GM23248 (cell line): Measurements from ENCODE around the gene CPN2. TPM values are rescaled to one million over a fixed set of nuclear protein-coding genes. Genes with fewer than 3 reads are reported as not detected.

Experiments
- DNase-seq: peaks from one replicate; pipeline ENCODE4 v3.0.0-alpha.2; 2015
- H2AFZ ChIP-seq: fragments of 200-600 bp; sonication (generic); 2 replicates; pipeline ENCODE4 v1.6.1; 2016; ENCODE audit warnings: antibody characterized with exemption
- H3F3A ChIP-seq: fragments of 200-600 bp; sonication (generic); 2 replicates; pipeline ENCODE4 v1.6.1; 2016; ENCODE audit warnings: mild to moderate bottlenecking, antibody characterized with exemption, mixed run types; ENCODE audit not compliant: insufficient read depth
- H3K27ac ChIP-seq: fragments of 200-600 bp; sonication (generic); 2 replicates; pipeline ENCODE4 v1.5.1; 2016; ENCODE audit warnings: mild to moderate bottlenecking
- H3K27me3 ChIP-seq: fragments of 200-600 bp; sonication (generic); replicated peaks from 2 replicates; pipeline ENCODE4 v1.6.1; 2016; ENCODE audit warnings: mild to moderate bottlenecking; ENCODE audit not compliant: insufficient read depth
- H3K36me3 ChIP-seq: fragments of 200-600 bp; sonication (generic); 2 replicates; pipeline ENCODE4 v1.6.1; 2016; ENCODE audit warnings: low read depth, mild to moderate bottlenecking
- H3K4me1 ChIP-seq: fragments of 200-600 bp; sonication (generic); 2 replicates; pipeline ENCODE4 v1.6.1; 2016; ENCODE audit warnings: mild to moderate bottlenecking; ENCODE audit not compliant: insufficient read depth
- H3K4me2 ChIP-seq: fragments of 200-600 bp; sonication (generic); one replicate; pipeline ENCODE4 v1.6.1; 2016; ENCODE audit warnings: mild to moderate bottlenecking; ENCODE audit not compliant: unreplicated experiment
- H3K4me3 ChIP-seq: fragments of 200-600 bp; sonication (generic); 2 replicates; pipeline ENCODE4 v1.5.1; 2016; ENCODE audit warnings: mild to moderate bottlenecking
- H3K79me2 ChIP-seq: fragments of 200-600 bp; sonication (generic); 2 replicates; pipeline ENCODE4 v1.6.1; 2016; ENCODE audit warnings: mild to moderate bottlenecking; ENCODE audit not compliant: insufficient read depth
- H3K9ac ChIP-seq: fragments of 200-600 bp; sonication (generic); 2 replicates; pipeline ENCODE4 v1.6.1; 2016; ENCODE audit warnings: mild to moderate bottlenecking
- H3K9me2 ChIP-seq: fragments of 200-600 bp; sonication (generic); 2 replicates; pipeline ENCODE4 v1.6.1; 2016; ENCODE audit warnings: mixed run types, mild to moderate bottlenecking, moderate library complexity; ENCODE audit not compliant: insufficient read depth
- H3K9me3 ChIP-seq: fragments of 200-600 bp; sonication (generic); one replicate; pipeline ENCODE4 v1.6.1; 2017; ENCODE audit warnings: low read depth
- H4K20me1 ChIP-seq: fragments of 200-600 bp; sonication (generic); 2 replicates; pipeline ENCODE4 v1.6.0; 2016; ENCODE audit not compliant: insufficient read depth
- EZH2 ChIP-seq: fragments of 200-600 bp; sonication (generic); IDR thresholded peaks from 2 replicates; pipeline ENCODE4 v1.6.1; 2018; ENCODE audit warnings: antibody characterized with exemption, mild to moderate bottlenecking; ENCODE audit not compliant: insufficient read depth, poor library complexity, severe bottlenecking
- EZH2phosphoT487 ChIP-seq: fragments of 200-600 bp; sonication (generic); IDR thresholded peaks from 2 replicates; pipeline ENCODE4 v1.6.1; 2018; ENCODE audit warnings: antibody characterized with exemption, moderate library complexity, mild to moderate bottlenecking, low read depth; ENCODE audit not compliant: insufficient read depth
- WGBS, 2 experiments: methylation state at CpG; one replicate each; pipeline ENCODE4 v1.1.6; 2015 to 2017; ENCODE audit warnings: low lambda C conversion rate in 2 of 2, low coverage in 1 of 2; ENCODE audit errors: missing lambda C conversion rate in 2 of 2; 5-methylcytosine and 5-hydroxymethylcytosine counted together
- in situ Hi-C: fragments of 300-500 bp; cut with MboI; formaldehyde crosslinking; loops from 2 replicates; pipeline ENCODE4 v1.15.0; 2020
- polyA plus RNA-seq: library from polyadenylated mRNA; unstranded; fragments of >200 nt; fragmentation: Nextera tagmentation; extraction: Ambion mirVana; gene quantifications from 2 replicates; pipeline ENCODE4 v1.2.1, GENCODE V29; 2016
- total RNA-seq: library from RNA; depleted of rRNA; stranded (reverse); fragments of >200 nt; shearing (Covaris generic); gene quantifications from 2 replicates; pipeline ENCODE4 v1.2.3, GENCODE V29; 2014

The CPN2 gene
- total and polyA plus RNA-seq, 2 experiments from 2014 or later: not detected

DNA sequence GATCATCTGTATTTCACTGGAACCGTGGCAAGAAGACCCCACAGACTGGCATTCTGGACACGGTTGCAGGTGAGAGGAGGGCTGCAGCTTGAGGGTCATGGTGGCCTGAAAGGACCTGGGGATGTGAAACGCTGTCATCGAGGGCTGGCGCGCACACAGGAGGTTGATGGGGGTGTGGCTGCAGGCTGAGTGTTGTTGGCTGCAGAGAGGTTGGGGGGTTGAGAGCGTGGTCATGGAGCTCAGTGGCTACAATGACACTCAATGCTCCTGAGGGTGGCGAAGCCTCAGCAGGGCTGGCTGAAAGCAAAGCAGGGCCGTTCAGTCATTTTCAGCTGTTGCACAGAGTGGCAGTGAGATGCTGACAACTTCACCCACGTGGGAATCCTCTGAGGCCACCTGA is 21.0 kb downstream of the CPN2 start:
- Histone ChIP-seq H3K27me3 (no peaks in the 10 kb centered on the region), H3K9me3 (no peaks in the 10 kb centered on the region), H2AFZ (no peak overlapping the region), H3K27ac (no peak overlapping the region), H3K36me3 (no peaks in the 10 kb centered on the region), H4K20me1 (no peaks in the 10 kb centered on the region), H3K79me2 (no peaks in the 10 kb centered on the region), H3K4me1 (peaks cover 15% of the 10 kb centered on the region), H3K9ac (no peak overlapping the region), H3K4me2 (no peak overlapping the region), H3F3A (peaks cover 23% of the 10 kb centered on the region; the same call in 1 of the 2 replicates), H3K4me3 (no peak overlapping the region), H3K9me2 (no peaks in the 10 kb centered on the region)
- WGBS, 2 experiments: 86 to 88% methylated on average over 10 of the region's 10 CpGs
- in situ Hi-C loops: loop anchor here (10.0 kb wide), 1 partner anchor 75 kb away; no protein-coding TSS in a partner anchor
- no peak for TF ChIP-seq EZH2
- TF ChIP-seq EZH2phosphoT487: no peak
- no peak for DNase-seq

DNA sequence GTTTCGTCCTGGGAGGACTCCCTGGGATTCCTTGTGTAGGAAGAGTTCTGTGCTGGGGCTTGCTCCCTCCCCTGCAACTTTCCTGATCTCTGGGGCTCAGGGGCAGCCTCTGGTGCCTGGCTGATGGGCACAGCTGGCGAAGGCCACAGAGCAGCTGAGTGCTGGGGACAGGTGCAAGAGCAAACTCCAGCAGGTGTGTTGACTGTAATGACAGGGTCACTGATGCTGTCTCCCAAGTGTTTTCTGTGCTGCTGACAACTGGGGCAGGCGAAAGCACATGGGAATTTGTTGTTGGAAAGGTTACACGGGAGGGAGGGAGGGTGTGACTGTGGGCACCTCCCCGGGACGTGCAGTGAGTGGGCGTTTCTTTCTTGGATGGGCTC is 21.6 kb downstream of the CPN2 start:
- 58 to 64% methylated on average over 7 of the region's 7 CpGs for WGBS, 2 experiments
- no peak for DNase-seq
- H3K4me2 ChIP-seq: no peak overlapping the region

DNA sequence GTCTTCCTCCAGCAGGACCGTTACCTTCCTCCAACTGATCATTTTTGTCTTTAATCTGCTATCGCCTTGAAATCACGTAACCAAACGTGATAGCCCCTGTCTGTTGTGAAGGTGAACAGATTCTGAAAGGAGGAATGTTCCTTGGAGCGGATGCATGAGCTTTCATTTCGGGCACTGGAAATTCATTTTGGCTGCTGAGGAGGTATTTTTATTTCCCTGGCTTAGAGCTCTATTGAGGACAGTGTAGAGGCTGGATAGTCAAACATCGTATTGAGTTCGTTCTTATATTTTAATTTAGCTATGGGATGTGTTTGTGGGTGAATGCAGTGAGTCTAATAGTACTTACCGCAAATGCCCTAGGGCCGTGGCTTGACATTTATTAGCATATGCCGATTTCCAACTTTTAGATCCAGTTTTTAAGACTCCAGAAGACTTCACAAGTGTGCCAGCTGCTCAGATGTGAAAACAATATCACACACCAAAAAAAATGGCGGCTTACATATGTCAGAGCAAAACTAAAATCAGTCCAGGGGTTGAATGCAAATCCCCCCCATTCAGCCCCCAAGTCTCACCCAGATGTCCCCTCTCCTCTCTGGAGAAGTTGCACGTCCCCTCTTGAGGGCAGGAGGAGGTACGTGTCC is 22.1 kb downstream of the CPN2 start:
- peaks cover 23% of the 10 kb centered on the region; the same call in 1 of the 2 replicates for H3F3A ChIP-seq
- TF ChIP-seq EZH2: no peak
- no peak for TF ChIP-seq EZH2phosphoT487
- H3K36me3 ChIP-seq: no peaks in the 10 kb centered on the region
- H3K27me3 ChIP-seq: no peaks in the 10 kb centered on the region
- H3K27ac ChIP-seq: no peak overlapping the region
- in situ Hi-C loops: no loop called here
- H3K9ac ChIP-seq: no peak overlapping the region
- no peaks in the 10 kb centered on the region for H3K79me2 ChIP-seq
- no peaks in the 10 kb centered on the region for H4K20me1 ChIP-seq
- no peaks in the 10 kb centered on the region for H3K9me2 ChIP-seq
- H2AFZ ChIP-seq: no peak overlapping the region
- no peak for DNase-seq
- peaks cover 16% of the 10 kb centered on the region for H3K4me1 ChIP-seq
- WGBS, 2 experiments: 50 to 51% methylated on average over 14 of the region's 14 CpGs
- no peak overlapping the region for H3K4me3 ChIP-seq
- H3K9me3 ChIP-seq: no peaks in the 10 kb centered on the region
- no peak overlapping the region for H3K4me2 ChIP-seq

More for the DNA sequence above, 21.6 kb downstream of the CPN2 start:
- TF ChIP-seq EZH2phosphoT487 (no peak), EZH2 (no peak)
- in situ Hi-C loops: no loop called here
- Histone ChIP-seq H3K9me2 (no peaks in the 10 kb centered on the region), H3K4me1 (peaks cover 15% of the 10 kb centered on the region), H2AFZ (no peak overlapping the region), H4K20me1 (no peaks in the 10 kb centered on the region), H3K27ac (no peak overlapping the region), H3F3A (peaks cover 23% of the 10 kb centered on the region; the same call in 1 of the 2 replicates), H3K79me2 (no peaks in the 10 kb centered on the region), H3K27me3 (no peaks in the 10 kb centered on the region), H3K36me3 (no peaks in the 10 kb centered on the region), H3K4me3 (no peak overlapping the region), H3K9ac (no peak overlapping the region), H3K9me3 (no peaks in the 10 kb centered on the region)

DNA sequence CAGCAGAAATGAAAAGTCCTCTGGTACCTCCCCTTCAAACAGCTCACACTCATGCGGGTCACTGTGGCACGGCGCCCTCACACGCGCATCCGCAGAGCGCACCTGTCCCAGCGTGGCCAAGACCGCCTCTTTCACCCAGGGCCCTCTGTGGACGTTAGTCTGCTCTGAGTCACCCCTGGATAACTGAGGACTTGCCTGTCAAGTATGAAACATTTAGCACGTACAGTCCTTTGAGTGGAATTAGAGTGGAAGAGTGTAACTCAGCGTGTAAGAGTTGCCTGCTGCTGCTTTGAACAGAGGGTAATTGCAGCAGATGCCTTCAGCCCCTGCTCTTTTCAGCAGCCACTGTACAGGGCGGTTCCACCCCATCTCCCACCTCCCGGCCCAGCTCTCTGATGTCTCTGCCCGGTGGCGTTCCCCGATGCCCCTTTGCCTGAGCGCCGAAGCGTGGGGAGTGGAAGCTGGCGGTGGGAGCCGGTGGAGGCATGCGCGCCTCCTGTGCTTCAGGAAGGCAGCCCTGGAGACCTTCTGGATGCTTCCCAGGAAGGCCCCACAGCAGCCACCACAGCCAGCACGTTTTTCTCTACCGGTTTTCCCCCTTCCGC is 23.0 kb downstream of the CPN2 start:
- H4K20me1 ChIP-seq: no peaks in the 10 kb centered on the region
- H3K4me1 ChIP-seq: peaks cover 21% of the 10 kb centered on the region
- H3K36me3 ChIP-seq: no peaks in the 10 kb centered on the region
- H2AFZ ChIP-seq: no peak overlapping the region
- no peaks in the 10 kb centered on the region for H3K27me3 ChIP-seq
- H3K27ac ChIP-seq: no peak overlapping the region
- TF ChIP-seq EZH2phosphoT487 (no peak), EZH2 (no peak)
- WGBS, 2 experiments: 56 to 62% methylated on average over 27 of the region's 27 CpGs
- H3K9me3 ChIP-seq: no peaks in the 10 kb centered on the region
- no peak overlapping the region for H3K4me3 ChIP-seq
- no peak overlapping the region for H3K9ac ChIP-seq
- H3F3A ChIP-seq: peaks cover 23% of the 10 kb centered on the region; the same call in 1 of the 2 replicates
- no peak overlapping the region for H3K4me2 ChIP-seq
- no peaks in the 10 kb centered on the region for H3K9me2 ChIP-seq
- in situ Hi-C loops: no loop called here
- peak; percentile 81 for DNase-seq
- H3K79me2 ChIP-seq: no peaks in the 10 kb centered on the region
